Stomach (tissue), 9 donors: Measurements from ENCODE around the gene GABRB1. TPM values are rescaled to one million over a fixed set of nuclear protein-coding genes. Genes with fewer than 3 reads are reported as not detected.

Experiments used
- DNase-seq, 2 donors: peaks; one replicate each; pipeline versions ENCODE4 v3.0.0 to v3.0.0-alpha.2; 2013 to 2019
- H3K27ac ChIP-seq, 5 donors: fragments of 200-600 bp in 4 of 5; sonication (generic) in 4 of 5; one replicate each; pipeline ENCODE4 v1.5.1; 2013 to 2019; ENCODE audit warnings: mild to moderate bottlenecking in 1 of 5, moderate library complexity in 1 of 5
- H3K27me3 ChIP-seq, 3 donors: fragments of 200-600 bp; sonication (generic); one replicate each; pipeline ENCODE4 v1.5.1; 2017 to 2019; ENCODE audit warnings: mixed run types in 1 of 3
- H3K36me3 ChIP-seq, 4 donors: fragments of 200-600 bp; sonication (generic); 1 replicate in 3 of 4; 2 replicates in 1 of 4; pipeline ENCODE4 v1.5.1; 2016 to 2019
- H3K4me1 ChIP-seq, 4 donors: fragments of 200-600 bp; sonication (generic); one replicate each; pipeline ENCODE4 v1.5.1; 2016 to 2019
- H3K4me3 ChIP-seq, 4 donors: fragments of 200-600 bp; sonication (generic) in 3 of 4; one replicate each; pipeline ENCODE4 v1.5.1; 2016 to 2019; ENCODE audit warnings: mild to moderate bottlenecking in 1 of 4
- H3K9me3 ChIP-seq, 4 donors: fragments of 200-600 bp; sonication (generic); one replicate each; pipeline ENCODE4 v1.5.1; 2016 to 2019
- CTCF ChIP-seq, 7 experiments: fragments of 450-650 bp in 4 of 7; fragments of 200-600 bp in 3 of 7; sonication (generic) in 3 of 7; IDR thresholded peaks; one replicate each; pipeline ENCODE4 v1.5.1; 2016 to 2019; ENCODE audit warnings: antibody characterized with exemption in 7 of 7, control low read depth in 2 of 7, mild to moderate bottlenecking in 1 of 7
- EP300 ChIP-seq: sonication (generic); formaldehyde crosslinking; IDR thresholded peaks from one replicate; pipeline ENCODE4 v1.6.1; 2017; ENCODE audit warnings: antibody characterized with exemption
- POLR2A ChIP-seq, 4 donors: fragments of 450-650 bp; IDR thresholded peaks; one replicate each; pipeline ENCODE4 v1.6.1; 2016; ENCODE audit warnings: antibody characterized with exemption in 4 of 4, control low read depth in 2 of 4, mild to moderate bottlenecking in 1 of 4, moderate library complexity in 1 of 4
- POLR2AphosphoS5 ChIP-seq, 3 donors: sonication (generic); formaldehyde crosslinking; IDR thresholded peaks; one replicate each; pipeline ENCODE4 v1.6.1; 2016; ENCODE audit warnings: antibody characterized with exemption in 3 of 3
- WGBS, 5 donors: extraction: QIAGEN DNeasy Blood & Tissue Kit in 3 of 5; methylation state at CpG; one replicate each; pipeline versions ENCODE4 v1.1.5 to v1.1.7; 2013 to 2018; 5-methylcytosine and 5-hydroxymethylcytosine counted together
- intact Hi-C: fragments of 100-400 bp; cut with DNase I; formaldehyde crosslinking; loops from one replicate; pipeline ENCODE4 v1.15.1; 2023; ENCODE audit warnings: low total_unique reads
- polyA plus RNA-seq, 3 donors: library from polyadenylated mRNA; stranded (reverse); fragments of 200-250 nt; gene quantifications; one replicate each; pipeline ENCODE4 v1.2.3, GENCODE V29; 2013
- total RNA-seq, 5 donors: library from RNA; depleted of rRNA; stranded (reverse); fragments of >200 nt; gene quantifications; one replicate each; pipeline versions ENCODE4 v1.1.0 to v1.2.3, GENCODE V29; 2014 to 2016
- donor health status: healthy with polysubstance abuse.
- donor health status: Bipolar disorder and iron deficiency.
- donor health status: healthy.

GABRB1 gene
- total and polyA plus RNA-seq, 8 donors: 2.8 TPM; not detected in 7

- Histone ChIP-seq H3K27ac (peak overlapping the region; percentile 87 to 94 (median 91)), H3K9me3 (no peaks in the 10 kb centered on the region), H3K27me3 (no peaks in the 10 kb centered on the region), H3K4me1 (peaks cover 7 to 23% (median 11%) of the 10 kb centered on the region in 4 donors), H3K4me3 (peak overlapping the region; percentile 65 to 93 (median 88)), H3K36me3 (peaks cover 0 to 21% (median 11%) of the 10 kb centered on the region in 4 donors)
- intact Hi-C loops: no loop called here
- TF ChIP-seq CTCF (IDR thresholded peaks at IDR 0.05): no peak
- TF ChIP-seq POLR2A (IDR thresholded peaks at IDR 0.05): no peak
- no peak for TF ChIP-seq POLR2AphosphoS5 (IDR thresholded peaks at IDR 0.05)
- TF ChIP-seq EP300: no peak
- WGBS, 5 donors: 2 to 10% (median 4%) methylated on average over 6 of the region's 6 CpGs
- DNase-seq: no peak
Observed at GRCh38 chr4:47462799-47463234, 431.4 kb downstream of the GABRB1 start.

DNA sequence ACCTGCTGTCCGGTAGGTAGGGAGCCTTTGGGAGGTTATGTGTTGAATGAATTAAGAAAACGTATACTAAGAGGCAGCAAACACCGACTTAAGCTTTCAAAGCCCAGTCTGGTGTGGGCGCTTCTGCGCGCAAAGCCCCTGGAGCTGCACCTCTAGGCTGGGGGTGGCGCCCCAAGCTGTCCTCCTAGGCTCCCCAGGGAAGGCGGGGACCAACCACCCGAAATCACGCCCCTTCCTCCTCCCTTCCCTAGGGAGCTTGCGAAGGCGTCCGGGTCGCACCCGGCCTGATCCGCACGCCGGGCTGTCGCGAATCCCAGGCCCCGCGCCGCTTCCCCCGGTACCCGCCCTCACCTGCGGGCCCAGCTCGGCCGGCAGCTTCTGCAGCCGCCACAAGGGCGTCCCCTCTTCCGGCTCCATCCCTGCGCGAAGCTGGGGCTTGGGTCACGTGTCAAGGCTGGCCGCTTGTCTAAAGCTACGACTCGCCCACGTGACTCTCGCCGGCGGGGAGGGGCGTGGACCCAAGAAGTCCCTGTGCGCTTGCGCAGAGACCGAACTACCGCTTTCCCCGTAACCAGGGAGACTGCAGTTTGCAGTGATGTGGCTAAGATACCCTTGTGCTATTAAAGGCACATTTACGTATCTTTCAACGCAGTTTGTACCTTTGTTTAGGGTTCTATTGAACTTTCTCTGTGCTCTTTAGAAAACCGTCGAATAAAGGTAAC is 432.0 kb downstream of the GABRB1 start, which contains the start of gene COMMD8:
COMMD8 (minus strand) TSS at position 468 of the 722 bp plus-strand sequence; CDS start at position 417, 51 bp downstream.
- 0 to 2% (median 0%) methylated on average over 29 to 51 of the region's 51 CpGs for WGBS, 5 donors
- Histone ChIP-seq H3K4me3 (peak within 1 kb of the TSS; percentile 65 to 93 (median 88)), H3K36me3 (peaks cover 0 to 17% (median 11%) of the 10 kb centered on the region in 4 donors), H3K27ac (peak within 1 kb of the TSS; percentile 87 to 94 (median 91)), H3K9me3 (no peaks in the 10 kb centered on the region), H3K4me1 (peaks cover 7 to 23% (median 11%) of the 10 kb centered on the region in 4 donors), H3K27me3 (no peaks in the 10 kb centered on the region)
- TF ChIP-seq POLR2AphosphoS5 (IDR thresholded peaks at IDR 0.05) (peak; percentile 62 to 94 (median 76)), CTCF (IDR thresholded peaks at IDR 0.05) (peak in 5 of 7 experiments; percentile 9 to 61 (median 31)), EP300 (no peak), POLR2A (IDR thresholded peaks at IDR 0.05) (peak in 1 of 4 donors; percentile 53)
- intact Hi-C loops: no loop called here
- DNase-seq: peak; percentile 97 to 99

GRCh38 chr4:47465004-47465403 is 433.6 kb downstream of the GABRB1 start:
- DNase-seq: no peak
- intact Hi-C loops: no loop called here
- no peak overlapping the region for H3K4me3 ChIP-seq
- peaks cover 0 to 2% (median under 1%) of the 10 kb centered on the region in 4 donors for H3K36me3 ChIP-seq
- no peaks in the 10 kb centered on the region for H3K27me3 ChIP-seq
- H3K27ac ChIP-seq: no peak overlapping the region
- TF ChIP-seq CTCF (IDR thresholded peaks at IDR 0.05) (no peak), EP300 (no peak), POLR2AphosphoS5 (IDR thresholded peaks at IDR 0.05) (no peak), POLR2A (IDR thresholded peaks at IDR 0.05) (no peak)
- WGBS, 5 donors: 67 to 72% (median 69%) methylated on average over 2 of the region's 2 CpGs
- no peaks in the 10 kb centered on the region for H3K9me3 ChIP-seq
- peaks cover 7 to 23% (median 11%) of the 10 kb centered on the region in 4 donors for H3K4me1 ChIP-seq

DNA sequence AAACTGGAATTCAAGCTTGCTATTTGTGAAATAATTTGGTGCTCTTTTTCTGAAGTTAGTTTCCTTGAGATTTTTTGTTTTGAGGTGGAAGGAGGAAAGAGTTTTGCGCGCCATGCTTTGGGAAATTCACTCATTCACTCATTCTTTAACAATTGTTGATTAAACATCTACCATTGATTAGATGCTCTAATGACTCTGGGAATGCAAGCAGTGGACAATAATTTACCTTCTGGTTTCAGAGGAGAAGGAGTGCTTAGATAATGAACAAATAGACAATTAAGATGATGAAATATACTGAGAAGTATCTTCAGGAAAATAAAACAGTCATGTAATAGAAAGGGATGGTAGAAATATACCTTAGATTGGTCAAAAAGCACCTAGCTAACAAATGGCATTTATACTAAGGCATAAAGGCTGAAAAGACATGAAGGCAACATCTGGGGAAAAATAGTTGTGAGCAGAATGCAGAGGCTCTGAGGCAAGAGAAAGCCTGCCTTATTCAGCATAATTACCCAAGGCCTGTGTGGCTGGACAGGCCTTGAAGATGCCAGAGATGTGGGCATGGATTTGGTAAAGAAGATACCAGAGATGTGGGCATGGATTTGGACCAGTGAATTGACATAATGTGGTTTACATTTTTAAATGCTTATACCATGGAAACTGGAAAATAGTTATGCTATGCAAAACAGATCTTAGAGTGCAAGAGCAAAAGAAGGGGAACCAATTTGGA is 434.9 kb downstream of the GABRB1 start:
- DNase-seq: no peak
- Histone ChIP-seq H3K27me3 (no peaks in the 10 kb centered on the region), H3K4me1 (peaks cover 7 to 23% (median 11%) of the 10 kb centered on the region in 4 donors), H3K4me3 (no peak overlapping the region), H3K9me3 (no peaks in the 10 kb centered on the region), H3K36me3 (no peaks in the 10 kb centered on the region), H3K27ac (no peak overlapping the region)
- intact Hi-C loops: no loop called here
- TF ChIP-seq POLR2A (IDR thresholded peaks at IDR 0.05) (no peak), CTCF (IDR thresholded peaks at IDR 0.05) (no peak), POLR2AphosphoS5 (IDR thresholded peaks at IDR 0.05) (no peak), EP300 (no peak)
- 29 to 43% (median 36%) methylated on average over 2 of the region's 2 CpGs for WGBS, 5 donors
